Measurements from ENCODE around the gene EXOC3.
"Not testable (repeated sequence)": the region's sequence is repeated elsewhere in the genome, so short reads cannot be mapped to it uniquely, and the experiment has no call there.

EXOC3 gene

DNA sequence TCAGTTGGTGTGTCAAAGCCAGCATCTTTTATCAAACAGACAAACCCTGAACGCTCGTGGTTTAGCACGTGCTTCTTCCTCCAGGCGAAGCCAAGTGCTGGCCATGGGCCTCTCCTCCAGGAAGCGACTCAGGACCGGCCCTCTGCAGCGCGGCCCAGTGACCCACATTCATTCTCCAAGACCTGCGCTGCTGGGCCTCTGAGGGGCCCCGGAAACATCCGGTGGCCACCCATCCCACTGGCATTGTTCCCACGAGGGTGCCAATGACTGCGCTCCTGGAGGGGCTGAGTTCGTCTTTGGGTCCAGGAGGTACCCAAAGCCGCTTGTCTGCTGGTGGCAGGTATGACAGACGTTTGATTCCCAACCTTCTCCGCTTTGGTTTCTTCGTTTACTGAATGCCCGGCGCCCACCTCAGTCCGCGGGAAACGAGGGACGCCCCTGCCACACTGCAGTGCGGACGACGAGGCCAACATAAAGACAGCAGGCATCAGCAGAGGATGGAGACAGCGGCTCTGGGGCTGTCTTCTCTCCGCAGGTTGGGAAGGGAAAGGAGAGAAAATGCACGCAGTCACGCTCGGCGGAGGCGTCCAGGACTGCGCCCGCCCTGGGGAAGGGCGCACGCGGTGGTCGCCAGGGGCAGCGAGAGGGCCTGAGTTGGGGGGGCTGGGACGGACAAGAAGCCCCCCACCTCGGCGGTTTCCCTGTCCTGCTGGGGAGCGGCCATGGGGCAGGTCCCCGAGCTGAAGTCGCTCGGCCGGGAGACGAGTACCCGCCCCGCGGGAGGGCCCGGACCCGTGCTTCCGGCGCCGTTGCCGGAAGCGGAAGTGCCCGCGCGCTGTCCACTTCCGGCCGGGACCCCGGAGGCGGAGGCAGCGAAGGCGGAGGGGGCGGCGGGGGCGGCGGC is at the start of gene EXOC3:
Gene EXOC3 (plus strand): TSS at position 842 of the 904 bp plus-strand sequence. CDS start 3,030 bp downstream, outside the sequence.
- peak; percentile 57 to 58 for DNase-seq (ENCODE audit: low read depth in 2 of 2)

DNA sequence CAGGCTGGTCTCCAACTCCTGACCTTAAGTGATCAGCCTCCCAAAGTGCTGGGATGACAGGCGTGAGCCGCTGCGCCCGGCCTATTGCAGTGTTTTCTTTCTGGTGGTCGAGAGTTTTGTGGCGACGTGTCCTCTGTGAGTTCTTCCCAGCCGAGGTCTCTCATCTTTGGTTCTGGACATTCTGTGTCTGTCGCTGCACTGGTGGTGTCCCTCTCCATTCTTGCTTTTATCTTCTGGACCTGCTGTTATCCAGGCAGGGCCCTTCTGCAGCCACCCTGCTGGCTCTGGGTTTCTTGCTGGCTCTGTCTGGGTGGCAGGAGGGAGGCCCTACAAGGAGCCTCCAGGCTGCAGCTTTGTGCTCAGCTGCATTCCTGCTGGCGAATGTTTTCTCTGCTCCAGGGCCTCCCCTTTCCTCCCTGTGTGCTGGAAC is 49.1 kb upstream of the EXOC3 start:
- no peak for DNase-seq (ENCODE audit: low read depth in 2 of 2)

DNA sequence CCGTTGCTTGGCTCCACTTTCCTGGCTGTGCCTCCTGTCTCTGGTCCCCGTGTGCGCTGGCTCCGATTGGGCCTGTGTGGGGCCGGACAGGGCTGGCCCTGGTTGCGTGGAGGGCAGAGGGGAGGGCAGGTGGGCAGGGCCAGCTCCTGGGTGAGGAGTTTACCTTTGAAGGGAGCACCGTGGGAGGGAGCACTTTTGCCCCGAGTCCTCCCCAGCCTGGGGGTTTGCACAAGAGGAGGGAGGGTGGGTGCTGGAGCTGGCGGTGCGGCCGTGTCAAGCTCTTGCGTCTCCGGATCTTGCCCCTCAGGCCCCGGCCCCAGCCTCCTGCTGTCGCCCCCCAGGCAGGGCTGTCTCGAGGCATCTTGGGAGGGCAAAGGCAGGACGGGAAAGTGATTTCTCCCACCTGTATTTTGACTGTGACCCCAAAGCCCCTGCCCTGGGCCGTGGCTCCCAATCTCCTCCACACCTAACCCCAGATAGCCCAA is 48.3 kb upstream of the EXOC3 start:
- DNase-seq (ENCODE audit: low read depth in 2 of 2), result no peak

DNA sequence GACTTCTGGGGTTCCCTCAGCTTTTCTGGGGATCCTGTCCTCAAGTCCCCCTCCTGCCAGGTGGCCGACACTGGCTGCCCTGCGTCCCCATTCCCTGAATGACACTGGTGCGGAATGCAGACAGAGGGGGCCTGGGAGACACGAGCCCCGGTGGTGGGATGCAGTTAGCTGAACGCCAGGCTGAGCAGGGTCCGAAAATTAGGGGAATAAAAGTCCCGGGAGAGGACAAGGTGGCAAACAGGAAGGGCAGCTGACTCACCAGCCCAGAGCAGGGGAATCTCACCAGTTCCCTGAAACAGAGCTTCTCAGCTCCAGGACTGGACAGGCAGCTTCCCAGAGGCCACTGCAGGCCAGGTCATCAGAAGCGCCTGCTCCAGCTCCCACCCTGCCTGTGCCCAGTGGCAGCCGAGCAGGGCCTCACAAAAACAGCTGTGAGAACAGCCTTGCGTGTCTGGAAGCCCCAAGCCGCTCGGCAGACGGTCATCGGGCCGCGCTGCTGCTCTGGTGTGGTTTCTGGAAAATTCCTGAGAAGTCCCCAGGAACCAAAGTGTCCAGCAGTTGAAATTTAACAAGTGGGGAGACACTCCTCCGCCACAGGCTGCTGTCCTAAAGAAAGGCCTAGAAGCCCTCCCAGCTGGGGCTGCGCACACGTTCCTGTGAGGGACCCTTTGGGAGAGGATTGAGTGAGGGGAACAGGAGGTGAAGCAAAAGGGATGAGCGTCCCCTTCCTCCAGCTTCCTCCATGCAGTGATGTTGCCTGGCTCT is 47.6 kb upstream of the EXOC3 start:
- DNase-seq (ENCODE audit: low read depth in 2 of 2), result no peak

DNA sequence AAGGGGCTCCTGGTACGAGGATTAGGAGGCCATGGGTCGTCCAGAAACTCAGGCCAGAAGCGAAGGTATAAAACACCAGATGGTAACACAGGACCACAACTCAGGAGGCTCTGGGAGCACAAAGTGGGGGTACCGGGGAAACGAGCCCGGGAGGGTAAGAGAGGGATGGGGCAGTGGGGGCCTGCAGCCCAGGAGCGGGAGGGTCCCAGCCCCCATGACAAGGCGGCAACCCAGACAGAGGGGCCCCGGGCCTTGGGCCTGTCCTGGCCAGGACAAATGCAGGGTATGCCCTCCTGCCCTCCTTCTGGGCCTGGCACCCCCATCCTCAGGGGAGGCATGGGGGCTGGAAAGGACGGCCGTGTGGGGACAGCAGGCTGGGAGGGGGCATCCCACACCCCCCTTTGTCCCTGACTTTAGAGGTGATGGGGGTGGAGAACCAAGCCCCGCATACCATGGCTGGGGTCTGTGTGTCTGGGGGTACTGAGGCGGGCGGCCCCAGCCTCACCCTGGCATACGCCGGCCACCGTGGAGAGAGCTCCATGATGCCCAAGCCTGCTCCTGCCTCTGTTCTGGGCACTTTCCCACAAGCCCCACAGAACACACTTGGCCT is 47.0 kb upstream of the EXOC3 start:
- DNase-seq (ENCODE audit: low read depth in 2 of 2), result no peak

DNA sequence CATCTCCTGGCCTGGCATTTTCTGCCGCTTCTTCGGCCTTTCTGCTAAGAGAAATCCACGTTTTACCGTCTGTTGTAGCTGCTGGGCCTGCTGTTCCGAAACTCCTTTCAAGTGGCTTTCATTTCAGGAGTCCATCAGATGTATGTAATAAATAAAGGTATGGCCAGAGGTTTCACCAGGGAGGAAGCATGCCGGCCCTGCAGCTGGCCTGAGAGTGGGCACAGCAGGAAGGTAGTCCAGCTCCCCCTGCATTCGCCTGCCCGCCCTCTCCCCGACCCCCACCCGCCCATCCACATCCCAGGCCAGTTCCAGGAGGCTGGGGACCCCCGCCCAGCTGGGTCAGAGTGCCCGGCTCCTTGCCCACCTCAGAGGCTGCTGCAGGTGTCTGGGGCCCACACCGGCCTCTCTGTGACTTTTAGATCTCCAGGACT is 46.4 kb upstream of the EXOC3 start:
- DNase-seq (ENCODE audit: low read depth in 2 of 2), result no peak

DNA sequence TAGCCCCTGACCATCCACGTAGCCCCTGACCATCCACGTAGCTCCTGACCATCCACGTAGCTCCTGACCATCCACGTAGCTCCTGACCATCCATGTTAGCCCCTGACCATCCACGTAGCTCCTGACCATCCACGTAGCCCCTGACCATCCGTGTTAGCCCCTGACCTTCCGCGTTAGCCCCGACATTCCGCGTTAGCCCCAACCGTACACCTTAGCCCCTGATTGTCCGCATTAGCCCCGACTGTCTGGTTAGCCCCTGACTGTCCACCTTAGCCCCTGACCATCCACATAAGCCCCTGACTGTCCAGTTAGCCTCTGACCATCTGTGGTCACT is 44.9 kb upstream of the EXOC3 start:
- DNase-seq (ENCODE audit: low read depth in 2 of 2), result not testable (repeated sequence)

DNA sequence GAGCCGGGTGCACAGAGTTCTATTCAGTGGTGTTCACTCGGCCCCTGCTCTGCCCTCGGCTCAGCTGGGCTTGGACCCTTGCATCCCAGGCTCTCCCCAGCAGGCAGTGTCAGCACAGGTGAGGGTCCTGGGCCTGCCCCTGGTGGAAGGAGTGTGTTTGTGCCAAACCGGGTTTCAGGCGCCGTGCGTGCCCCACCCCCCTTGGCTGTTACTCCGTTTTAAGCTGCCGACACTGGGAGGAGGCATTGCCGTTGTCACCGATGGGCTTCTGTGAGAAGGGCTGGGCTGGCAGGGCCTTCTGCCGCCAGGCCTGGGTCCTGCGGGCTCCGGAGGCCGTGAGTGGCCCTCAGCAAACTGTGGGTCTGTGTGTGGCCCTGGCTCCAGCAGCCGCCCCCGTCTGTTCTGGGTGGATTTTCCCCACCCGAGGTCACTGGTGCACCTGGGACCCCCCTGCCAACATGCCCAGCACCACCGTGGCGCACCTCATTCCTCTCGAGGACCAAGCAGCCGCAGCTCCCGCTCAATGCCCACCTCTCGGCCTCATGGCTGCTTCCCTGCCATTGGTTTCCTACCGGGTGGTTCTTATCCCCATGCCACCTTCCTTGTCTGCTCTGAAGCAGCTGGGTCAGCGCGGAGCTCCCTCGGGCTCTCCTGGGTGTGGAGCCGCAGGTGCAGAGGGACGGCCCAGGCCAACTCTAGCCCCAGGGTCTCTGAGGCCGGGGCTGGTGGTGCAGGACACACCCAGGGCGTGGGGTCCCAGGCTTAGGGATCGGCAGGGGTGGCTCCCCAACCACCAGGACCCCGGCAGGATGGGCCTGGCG is 44.3 kb upstream of the EXOC3 start:
- DNase-seq (ENCODE audit: low read depth in 2 of 2), result no peak

DNA sequence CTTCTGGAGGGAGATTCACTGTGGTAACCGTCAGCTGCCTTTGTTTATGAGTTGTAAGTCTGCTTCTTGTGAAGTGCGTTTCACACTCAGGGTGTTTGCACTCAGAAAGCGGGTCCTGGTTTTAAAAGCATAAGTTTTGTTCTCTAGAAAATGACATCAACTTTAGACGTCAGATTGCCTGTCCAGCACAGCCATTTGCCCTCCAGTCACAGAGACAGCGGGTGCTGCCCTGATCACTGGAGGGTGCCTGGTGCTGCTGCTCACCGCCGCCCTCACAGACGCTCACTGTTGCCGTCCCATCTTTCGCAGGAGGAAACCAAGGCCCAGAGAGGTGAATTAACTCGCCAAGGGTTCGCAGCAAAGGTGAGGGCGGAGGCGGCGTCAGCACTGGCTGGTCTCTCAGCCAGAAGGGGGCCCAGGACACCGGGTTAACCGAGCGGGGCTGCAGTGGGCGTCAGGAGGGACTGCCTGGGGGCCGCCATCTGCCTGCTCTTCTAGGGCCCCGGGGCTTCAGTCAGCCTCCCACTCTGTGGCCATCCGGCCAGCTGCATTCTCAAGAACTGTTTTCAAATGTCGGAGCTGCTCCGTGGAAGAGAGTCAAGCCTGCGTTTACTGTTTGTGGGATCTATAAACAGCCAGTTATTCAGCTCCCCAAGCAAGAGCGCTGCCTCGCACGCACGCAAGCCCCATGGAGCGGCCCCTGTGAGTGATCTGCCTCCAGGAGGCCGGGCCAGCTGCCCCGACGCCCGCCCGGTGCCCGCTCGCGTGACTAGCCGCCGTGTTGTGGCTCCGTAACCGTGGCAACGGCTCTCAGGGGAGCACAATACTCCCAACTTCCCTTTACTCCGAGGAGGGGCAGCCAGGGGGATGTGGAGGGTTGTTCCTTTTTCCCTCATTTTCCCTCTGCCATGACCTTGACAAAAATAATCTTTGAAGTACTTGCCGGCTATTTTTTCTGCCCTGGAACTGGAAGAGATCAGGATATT is 43.4 kb upstream of the EXOC3 start:
- DNase-seq (ENCODE audit: low read depth in 2 of 2), result peak in 1 of 2 donors; percentile 48

DNA sequence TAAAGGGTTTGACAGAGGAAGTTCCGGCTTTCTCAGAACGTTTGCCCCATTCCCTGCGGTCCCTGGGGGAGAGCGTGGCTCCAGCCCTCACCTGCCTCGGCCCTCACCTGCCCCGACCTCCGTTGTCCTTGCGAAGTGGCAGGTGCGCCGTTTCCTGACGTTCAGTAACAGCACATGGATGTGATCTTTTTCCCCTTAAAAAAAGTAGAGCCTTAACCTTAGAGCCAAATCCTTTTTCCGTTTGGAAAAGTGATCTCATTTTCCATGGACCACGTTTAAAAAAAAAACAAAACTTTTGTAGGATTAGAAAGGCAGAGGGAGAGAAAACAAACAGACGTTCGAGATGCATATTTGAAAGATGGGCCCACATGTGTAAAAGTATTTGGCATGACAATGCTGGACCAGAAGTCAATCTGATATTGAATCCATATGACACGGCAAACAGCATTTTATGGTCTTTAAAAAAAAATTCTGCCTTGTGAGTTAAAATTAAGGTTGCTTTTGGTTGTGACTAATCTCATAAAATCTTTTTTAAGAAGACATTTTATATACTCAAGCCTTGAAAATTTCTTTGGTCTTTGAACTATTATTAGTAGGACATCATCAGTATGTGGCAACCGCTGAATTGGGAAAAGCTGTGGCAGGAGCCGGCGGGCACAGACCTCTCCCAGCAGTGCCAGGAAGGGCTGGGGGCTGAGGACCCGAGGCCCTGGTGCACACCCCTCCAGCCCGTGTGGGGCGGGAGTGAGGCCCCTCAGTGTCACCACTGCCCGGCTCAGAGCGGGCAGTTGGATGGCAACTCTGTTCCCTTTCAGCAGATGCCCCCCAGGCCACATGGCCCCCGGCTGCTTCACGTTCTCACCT is 42.5 kb upstream of the EXOC3 start:
- DNase-seq (ENCODE audit: low read depth in 2 of 2), result no peak

DNA sequence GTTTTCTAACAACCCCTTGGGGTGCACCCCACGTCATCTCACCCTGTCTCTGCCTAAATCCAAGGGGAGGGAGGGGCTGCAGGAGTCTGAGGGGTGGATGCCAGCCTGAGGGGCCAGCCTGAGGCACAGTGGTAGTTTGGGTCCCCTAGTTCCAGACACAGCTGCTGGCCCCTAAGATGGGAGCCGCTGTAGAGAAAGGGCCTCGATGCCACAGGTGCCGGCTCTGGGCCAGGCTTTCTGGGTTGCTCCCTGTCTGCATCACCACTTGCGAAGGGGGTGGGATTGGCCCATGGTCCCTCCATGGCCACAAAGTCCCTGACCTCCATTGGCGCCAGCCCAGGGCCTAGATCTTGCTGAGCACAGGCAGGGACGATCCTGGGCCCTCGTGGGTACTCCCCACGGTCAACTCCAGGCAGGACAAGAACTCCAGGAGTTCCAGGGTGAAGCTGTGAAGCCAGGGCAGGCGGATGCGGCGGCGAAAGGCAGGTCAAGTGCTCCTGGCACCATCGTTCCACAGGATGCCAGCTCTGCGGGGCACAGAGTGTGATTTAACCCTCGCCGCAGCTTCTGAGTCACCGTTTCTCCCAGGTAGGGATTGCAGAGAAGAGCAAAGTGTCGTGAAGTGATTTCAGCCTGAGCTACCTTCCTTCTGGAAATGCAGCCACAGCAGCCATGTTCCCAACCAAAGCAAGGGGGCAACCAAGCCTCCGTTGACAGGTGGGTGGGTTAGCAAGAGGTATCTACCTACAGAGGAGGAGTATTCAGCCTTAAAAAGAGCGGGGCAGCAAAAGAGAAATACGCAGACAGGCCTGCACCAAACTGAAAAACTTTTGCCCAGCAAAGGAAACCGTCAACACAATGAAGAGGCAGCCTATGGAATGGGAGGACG is 41.6 kb upstream of the EXOC3 start:
- DNase-seq (ENCODE audit: low read depth in 2 of 2), result no peak

DNA sequence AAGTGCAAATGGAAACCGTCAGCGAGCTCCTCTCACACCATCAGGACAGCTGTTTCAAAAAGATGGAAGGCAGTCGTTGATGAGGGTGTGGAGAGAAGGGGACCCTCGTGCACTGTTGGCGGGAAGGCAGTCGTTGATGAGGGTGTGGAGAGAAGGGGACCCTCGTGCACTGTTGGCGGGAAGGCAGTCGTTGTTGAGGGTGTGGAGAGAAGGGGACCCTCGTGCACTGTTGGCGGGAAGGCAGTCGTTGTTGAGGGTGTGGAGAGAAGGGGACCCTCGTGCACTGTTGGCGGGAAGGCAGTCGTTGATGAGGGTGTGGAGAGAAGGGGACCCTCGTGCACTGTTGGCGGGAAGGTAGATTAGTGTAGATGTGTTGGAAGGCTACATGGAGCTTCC is 40.8 kb upstream of the EXOC3 start:
- not testable (repeated sequence) for DNase-seq (ENCODE audit: low read depth in 2 of 2)

DNA sequence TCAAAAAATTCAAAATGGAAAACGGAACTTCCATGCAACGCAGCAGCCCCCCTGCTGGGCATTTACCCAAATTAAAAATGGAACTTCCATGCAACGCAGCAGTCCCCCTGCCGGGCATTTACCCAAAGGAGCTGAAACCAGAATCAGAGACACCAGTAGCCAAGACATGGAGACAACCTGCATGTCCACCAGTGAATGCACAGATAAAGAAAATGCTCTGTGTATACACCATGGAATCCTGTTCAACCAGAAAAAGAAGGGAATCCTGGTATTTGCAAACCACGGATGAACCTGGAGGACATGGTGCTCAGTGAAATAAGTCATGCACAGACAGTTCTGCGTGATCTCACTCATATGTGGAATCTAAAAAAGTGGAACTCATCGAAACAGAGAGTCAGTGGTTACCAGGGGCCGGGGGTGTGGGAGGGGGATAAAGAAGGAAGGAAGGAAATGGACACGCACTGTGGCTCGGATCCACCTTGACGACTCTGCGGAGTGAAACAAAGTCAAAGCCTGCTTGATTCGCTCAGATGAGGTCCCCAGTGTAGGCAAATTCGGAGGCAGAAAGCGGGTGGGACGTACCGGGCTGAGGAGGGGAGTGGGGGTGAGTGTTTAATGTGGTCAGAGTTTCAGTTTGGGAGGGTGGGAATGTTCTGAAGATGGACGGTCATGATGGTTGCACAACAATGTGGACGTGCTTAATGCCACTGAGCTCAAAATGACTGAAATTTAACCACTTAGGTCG is 40.2 kb upstream of the EXOC3 start:
- no peak for DNase-seq (ENCODE audit: low read depth in 2 of 2)

DNA sequence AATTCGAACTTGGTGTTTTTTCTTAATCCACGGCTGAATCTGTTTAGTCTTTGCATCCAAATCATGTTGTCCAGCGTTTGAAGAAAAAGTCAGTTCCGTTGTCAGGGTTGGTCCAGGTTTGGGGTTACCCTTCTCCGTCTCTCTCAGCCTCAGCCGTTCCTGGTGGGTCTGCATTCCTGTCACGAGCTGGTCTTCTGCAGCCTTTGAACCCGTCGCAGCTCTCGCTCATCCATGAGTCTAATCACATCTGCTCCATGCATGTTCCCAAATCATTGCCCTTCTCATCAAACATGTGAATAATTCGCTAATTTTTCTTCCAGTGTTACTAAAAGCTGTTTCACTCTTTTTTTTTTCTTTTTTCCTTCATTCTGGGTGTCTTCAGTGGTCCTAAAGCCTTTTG is 39.0 kb upstream of the EXOC3 start:
- DNase-seq (ENCODE audit: low read depth in 2 of 2), result no peak

DNA sequence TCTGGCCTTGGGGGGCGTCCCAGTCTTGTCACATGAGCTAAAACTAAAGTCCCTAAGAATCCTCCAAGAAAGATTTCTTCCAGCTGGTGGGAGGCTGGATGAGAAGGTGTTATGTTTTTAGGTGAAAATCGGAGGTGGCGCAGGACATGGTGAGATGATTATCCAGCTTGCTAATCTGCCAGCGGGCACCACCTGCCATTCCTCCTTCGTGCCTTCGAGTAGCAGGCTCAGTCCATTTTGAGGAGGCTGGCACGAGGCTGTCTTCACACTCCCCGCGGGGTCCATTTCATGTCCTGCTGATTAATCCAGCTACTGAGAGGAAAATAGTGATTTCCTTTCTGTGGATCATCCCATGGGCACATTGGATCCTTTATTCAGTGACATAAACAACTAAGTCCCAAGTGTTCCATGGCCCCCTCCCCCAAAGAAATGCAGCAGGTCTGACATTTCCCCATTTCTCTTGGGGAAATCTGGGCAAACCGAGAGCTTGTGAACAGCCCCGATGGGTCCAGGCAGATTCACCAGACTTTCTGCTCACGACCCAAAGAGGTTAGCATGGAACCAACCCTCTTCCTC is 38.2 kb upstream of the EXOC3 start:
- no peak for DNase-seq (ENCODE audit: low read depth in 2 of 2)

DNA sequence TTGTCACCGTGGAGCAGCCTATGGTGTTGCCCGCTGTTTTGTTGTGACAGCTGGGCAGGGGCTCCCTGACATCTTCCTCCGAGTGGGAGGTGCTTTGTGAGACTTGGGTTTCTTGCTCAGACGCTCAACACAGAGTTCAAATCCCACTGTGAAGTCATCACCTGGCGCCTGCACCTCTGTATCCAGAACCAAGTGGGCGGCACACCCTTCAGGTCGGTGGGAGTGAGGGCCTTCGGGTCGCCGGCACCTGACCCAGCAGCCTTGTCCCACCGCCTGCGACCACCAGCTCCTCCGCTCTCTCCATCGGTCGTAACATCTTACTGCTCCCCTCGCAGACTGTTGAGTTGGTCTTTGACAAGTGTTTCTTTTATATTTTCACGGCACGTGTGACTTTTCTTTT is 37.6 kb upstream of the EXOC3 start:
- no peak for DNase-seq (ENCODE audit: low read depth in 2 of 2)

DNA sequence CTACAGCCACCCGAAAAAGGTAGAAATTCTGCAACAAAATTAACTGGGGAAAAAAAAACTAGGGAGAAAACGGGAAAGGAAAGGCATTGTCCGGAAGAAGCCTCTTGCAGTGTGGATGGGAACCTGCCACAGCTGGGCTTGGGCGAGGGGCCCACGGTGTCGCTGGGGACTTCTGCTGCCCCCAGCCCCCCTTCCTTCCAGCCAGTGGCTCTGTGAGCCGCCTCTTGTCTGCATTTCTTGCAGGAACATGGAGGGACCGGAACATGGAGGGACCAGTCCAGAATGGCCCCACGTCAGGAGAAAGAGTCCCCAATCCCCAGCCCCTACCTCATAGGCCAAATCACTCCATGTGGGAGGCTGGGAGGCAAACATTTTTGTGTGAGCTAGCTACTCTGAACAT is 36.9 kb upstream of the EXOC3 start:
- DNase-seq (ENCODE audit: low read depth in 2 of 2), result no peak
